Heart left ventricle (tissue), 16 donors: Measurements from ENCODE around the gene SSR4. TPM values are rescaled to one million over a fixed set of nuclear protein-coding genes. Genes with fewer than 3 reads are reported as not detected.

Source experiments
- ATAC-seq, 4 donors: fragments of 200-7000 bp; cut with Tn5 transposase; one replicate each; pipeline ENCODE4 v1.9.1; 2020 to 2022; ENCODE audit warnings: moderate library complexity in 4 of 4, mild to moderate bottlenecking in 3 of 4, moderate number of reproducible peaks in 1 of 4
- DNase-seq, 5 donors: peaks; one replicate each; pipeline ENCODE4 v3.0.0-alpha.2; 2020
- H3K27ac ChIP-seq, 12 donors: fragments of 200-600 bp; sonication (generic) in 4 of 12; one replicate each; pipeline versions ENCODE4 v1.5.0 to v1.8.0; 2016 to 2022; ENCODE audit warnings: mild to moderate bottlenecking in 2 of 12
- H3K27me3 ChIP-seq, 9 donors: fragments of 200-600 bp; sonication (generic) in 2 of 9; one replicate each; pipeline versions ENCODE4 v1.5.1 to v1.8.0; 2016 to 2022; ENCODE audit warnings: mild to moderate bottlenecking in 3 of 9
- H3K36me3 ChIP-seq, 9 donors: fragments of 200-600 bp; sonication (generic) in 2 of 9; one replicate each; pipeline versions ENCODE4 v1.5.0 to v1.8.0; 2018 to 2022; ENCODE audit warnings: mild to moderate bottlenecking in 2 of 9
- H3K4me1 ChIP-seq, 12 donors: fragments of 200-600 bp; sonication (generic) in 4 of 12; one replicate each; pipeline versions ENCODE4 v1.5.0 to v1.8.0; 2016 to 2022; ENCODE audit warnings: mild to moderate bottlenecking in 3 of 12
- H3K4me3 ChIP-seq, 12 donors: fragments of 200-600 bp; sonication (generic) in 4 of 12; one replicate each; pipeline versions ENCODE4 v1.5.0 to v1.8.0; 2017 to 2022; ENCODE audit warnings: mild to moderate bottlenecking in 9 of 12, moderate library complexity in 4 of 12
- H3K9me3 ChIP-seq, 12 donors: fragments of 200-600 bp; sonication (generic) in 4 of 12; one replicate each; pipeline versions ENCODE4 v1.5.0 to v1.8.0; 2016 to 2022; ENCODE audit warnings: mild to moderate bottlenecking in 1 of 12
- POLR2A ChIP-seq, 2 donors: fragments of 450-650 bp; IDR thresholded peaks; one replicate each; pipeline ENCODE4 v1.6.1; 2017; ENCODE audit warnings: antibody characterized with exemption in 2 of 2, mild to moderate bottlenecking in 2 of 2, moderate library complexity in 2 of 2
- WGBS, 4 donors: extraction: QIAGEN DNeasy Blood & Tissue Kit in 2 of 4; methylation state at CpG; one replicate each; pipeline versions ENCODE4 v1.1.5 to v1.1.7; 2013 to 2018; 5-methylcytosine and 5-hydroxymethylcytosine counted together
- intact Hi-C, 10 donors: fragments of 100-400 bp; cut with DNase I; formaldehyde crosslinking; loops; one replicate each; pipeline versions ENCODE4 v1.11.1 to v1.14.2; 2022
- polyA plus RNA-seq, 2 donors: library from polyadenylated mRNA; stranded (reverse); fragments of 200-250 nt; gene quantifications; one replicate each; pipeline ENCODE4 v1.2.3, GENCODE V29; 2013
- total RNA-seq, 9 donors: library from RNA; depleted of rRNA in 2 of 9; stranded (reverse); fragments of >200 nt in 2 of 9; fragmentation: NEBNext Ultra II Directional in 3 of 9; extraction: Animal tissue kit (Norgen Biotek cat#: 25700) in 3 of 9; gene quantifications; one replicate each; pipeline versions ENCODE4 v1.1.0 to v1.2.4, GENCODE V29; 2016 to 2023
- TF ChIP-seq, protein P1 (sequence below), 12 donors: fragments of 200-600 bp; sonication (generic) in 4 of 12; IDR thresholded peaks; one replicate each; pipeline versions ENCODE4 v1.5.0 to v1.8.0; 2018 to 2022; ENCODE audit warnings: antibody characterized with exemption in 12 of 12, mild to moderate bottlenecking in 5 of 12
- donor health status: ischemic (EF 13 %, LVEDD 7.1; RV severe dilation, severe dysfunction).
- donor health status: healthy with polysubstance abuse.
- donor health status: DM: no; HTN: yes; CAD: no.
- donor health status: DM: no; HTN: no; CAD: no.
- donor health status: ischemic (EF 25% LVEDD 6.9; RV normal size, moderate dysfunction).
- donor health status: ischemic (EF 25% LVEDD 5.7; RV mildly dilated, moderate dysfunction).
- donor health status: healthy.
- donor health status: DM: yes; HTN: yes; CAD: no.
- donor health status: ischemic (EF 35%, LVEDD 5.7; RV mildly dilated, moderate dysfunction).
- donor health status: nonischemic (EF 11% LVEDD 7.7; RV severe dilation, severe dysfunction).
- donor health status: DM: yes; HTN: yes; CAD: no.
- donor health status: PGD.
- donor health status: ischemic (EF 29% LVEDD 5.4; RV normal size, mild dysfunction).
- donor health status: nonischemic (EF 23%, LVEDD 6.1; RV moderate dilation, normal function).

Gene SSR4
- total and polyA plus RNA-seq, 11 donors: 119 to 307 (median 160) TPM

DNA sequence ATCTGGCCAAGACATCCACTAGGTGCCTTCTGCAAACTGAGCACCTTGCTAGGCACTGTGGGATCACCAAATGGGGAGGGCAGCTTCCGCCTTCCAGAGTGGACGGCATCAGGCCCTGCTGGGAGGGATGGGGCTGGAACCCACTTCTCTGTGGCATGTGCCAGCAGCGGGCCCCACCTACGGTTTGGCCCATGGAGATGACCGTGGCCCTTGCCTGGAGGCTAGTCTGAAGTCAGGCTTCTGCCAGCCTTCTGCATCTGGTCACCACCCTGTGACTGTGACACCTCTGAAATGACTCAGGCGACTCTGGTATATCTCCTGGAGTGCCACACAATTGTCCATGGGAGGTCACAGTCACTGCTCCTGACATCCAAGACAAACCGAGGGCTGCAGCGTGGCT is 7.2 kb downstream of the SSR4 start:
- TF ChIP-seq, protein P1, sequence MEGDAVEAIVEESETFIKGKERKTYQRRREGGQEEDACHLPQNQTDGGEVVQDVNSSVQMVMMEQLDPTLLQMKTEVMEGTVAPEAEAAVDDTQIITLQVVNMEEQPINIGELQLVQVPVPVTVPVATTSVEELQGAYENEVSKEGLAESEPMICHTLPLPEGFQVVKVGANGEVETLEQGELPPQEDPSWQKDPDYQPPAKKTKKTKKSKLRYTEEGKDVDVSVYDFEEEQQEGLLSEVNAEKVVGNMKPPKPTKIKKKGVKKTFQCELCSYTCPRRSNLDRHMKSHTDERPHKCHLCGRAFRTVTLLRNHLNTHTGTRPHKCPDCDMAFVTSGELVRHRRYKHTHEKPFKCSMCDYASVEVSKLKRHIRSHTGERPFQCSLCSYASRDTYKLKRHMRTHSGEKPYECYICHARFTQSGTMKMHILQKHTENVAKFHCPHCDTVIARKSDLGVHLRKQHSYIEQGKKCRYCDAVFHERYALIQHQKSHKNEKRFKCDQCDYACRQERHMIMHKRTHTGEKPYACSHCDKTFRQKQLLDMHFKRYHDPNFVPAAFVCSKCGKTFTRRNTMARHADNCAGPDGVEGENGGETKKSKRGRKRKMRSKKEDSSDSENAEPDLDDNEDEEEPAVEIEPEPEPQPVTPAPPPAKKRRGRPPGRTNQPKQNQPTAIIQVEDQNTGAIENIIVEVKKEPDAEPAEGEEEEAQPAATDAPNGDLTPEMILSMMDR (IDR thresholded peaks at IDR 0.05): no peak
- no peak for TF ChIP-seq POLR2A (IDR thresholded peaks at IDR 0.05)
- H3K36me3 ChIP-seq: peaks cover 0 to 24% (median 9%) of the 10 kb centered on the region in 9 donors
- no peaks in the 10 kb centered on the region for H3K4me1 ChIP-seq
- intact Hi-C loops: no loop called here
- no peak for DNase-seq
- WGBS, 4 donors: 91 to 95% (median 92%) methylated on average over 6 to 8 of the region's 8 CpGs
- H3K9me3 ChIP-seq: peaks cover 0 to 18% (median 0%) of the 10 kb centered on the region in 12 donors
- no peak overlapping the region for H3K27ac ChIP-seq
- H3K4me3 ChIP-seq: no peak overlapping the region
- H3K27me3 ChIP-seq: no peaks in the 10 kb centered on the region
- ATAC-seq: no peak

DNA sequence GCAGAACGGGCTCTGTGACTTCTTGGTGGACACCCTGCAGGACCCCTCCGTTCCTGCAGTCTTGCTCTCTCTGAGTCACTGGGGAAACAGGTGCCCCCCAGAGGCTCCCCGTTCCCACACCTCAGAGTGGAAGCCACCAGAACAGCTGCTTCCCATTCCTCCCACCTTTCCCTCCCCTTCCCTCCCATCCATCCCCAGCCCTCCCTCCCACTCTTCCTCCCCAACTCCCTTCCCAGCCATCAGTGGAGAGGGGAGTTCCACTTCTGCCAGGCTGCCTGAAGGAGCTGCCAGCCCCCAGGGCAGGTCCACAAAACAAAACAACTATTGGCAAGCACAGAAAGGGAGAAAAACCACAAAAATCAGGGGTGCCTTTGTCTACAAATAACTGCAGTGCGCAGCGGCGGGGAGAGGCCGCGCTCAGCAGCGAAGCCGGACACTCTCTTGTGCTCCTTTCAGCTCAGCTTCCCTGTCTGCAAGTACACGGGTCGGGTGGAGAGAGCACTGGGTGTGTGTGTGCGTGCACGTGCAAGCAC is 8.1 kb downstream of the SSR4 start:
- 73 to 84% (median 81%) methylated on average over 14 of the region's 14 CpGs for WGBS, 4 donors
- peaks cover 0 to 16% (median 9%) of the 10 kb centered on the region in 9 donors for H3K36me3 ChIP-seq
- no peaks in the 10 kb centered on the region for H3K4me1 ChIP-seq
- H3K4me3 ChIP-seq: no peak overlapping the region
- H3K27ac ChIP-seq: no peak overlapping the region
- peaks cover 0 to 18% (median 0%) of the 10 kb centered on the region in 12 donors for H3K9me3 ChIP-seq
- H3K27me3 ChIP-seq: no peaks in the 10 kb centered on the region
- no peak for ATAC-seq
- TF ChIP-seq, protein P1 (IDR thresholded peaks at IDR 0.05): no peak
- no peak for TF ChIP-seq POLR2A (IDR thresholded peaks at IDR 0.05)
- intact Hi-C loops: no loop called here
- DNase-seq: no peak

DNA sequence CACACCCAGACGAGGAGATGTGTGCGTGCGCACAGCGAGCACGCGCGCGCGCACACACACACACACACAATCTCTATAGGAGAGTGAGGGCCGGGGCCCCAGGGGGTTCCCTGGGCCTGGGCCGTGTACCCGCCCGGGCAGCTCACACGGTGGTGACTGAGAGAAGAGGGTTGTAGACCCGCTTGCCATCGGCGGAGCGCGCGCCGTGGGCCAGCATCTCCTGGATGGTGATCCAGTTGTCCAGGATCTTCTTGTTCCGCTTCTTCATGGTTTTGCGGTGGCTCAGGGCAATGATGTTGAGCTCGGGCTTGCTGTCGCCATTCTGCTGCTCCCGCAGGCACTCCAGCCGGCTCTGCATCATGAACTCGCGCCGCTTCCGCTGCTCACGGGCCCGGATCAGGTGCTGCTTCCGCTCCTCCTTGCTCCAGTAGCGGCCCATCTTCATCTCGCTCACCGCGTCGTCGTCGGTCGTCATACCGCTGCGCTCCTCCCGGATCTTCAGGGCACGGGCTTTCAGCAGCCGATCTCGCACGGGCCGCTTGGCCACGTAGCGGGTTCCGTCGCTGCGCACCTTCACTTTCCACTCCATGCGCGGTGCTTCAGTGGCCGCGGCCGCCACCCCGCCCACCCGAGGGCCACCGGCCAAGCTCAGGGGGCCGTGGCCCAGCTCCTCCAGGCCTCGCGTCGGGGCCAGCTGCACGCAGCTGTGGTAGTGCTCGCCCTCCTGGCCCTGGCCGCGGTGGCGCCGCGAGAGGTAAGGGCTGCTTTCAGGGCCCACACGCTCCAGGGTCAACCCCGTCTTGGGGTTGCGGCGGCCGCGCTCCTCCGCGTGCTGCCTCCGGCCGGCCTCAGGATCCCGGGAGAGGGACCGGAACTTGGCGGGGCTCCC is 9.0 kb downstream of the SSR4 start:
- no peak overlapping the region for H3K4me3 ChIP-seq
- peaks cover 0 to 9% (median 3%) of the 10 kb centered on the region in 9 donors for H3K36me3 ChIP-seq
- 94 to 97% (median 95%) methylated on average over 71 to 87 of the region's 87 CpGs for WGBS, 4 donors
- TF ChIP-seq POLR2A (IDR thresholded peaks at IDR 0.05): no peak
- TF ChIP-seq, protein P1 (IDR thresholded peaks at IDR 0.05): no peak
- DNase-seq (no peak), ATAC-seq (no peak)
- no peaks in the 10 kb centered on the region for H3K4me1 ChIP-seq
- H3K27me3 ChIP-seq: no peaks in the 10 kb centered on the region
- peaks cover 0 to 11% (median 0%) of the 10 kb centered on the region in 12 donors for H3K9me3 ChIP-seq
- H3K27ac ChIP-seq: no peak overlapping the region
- intact Hi-C loops: no loop called here

DNA sequence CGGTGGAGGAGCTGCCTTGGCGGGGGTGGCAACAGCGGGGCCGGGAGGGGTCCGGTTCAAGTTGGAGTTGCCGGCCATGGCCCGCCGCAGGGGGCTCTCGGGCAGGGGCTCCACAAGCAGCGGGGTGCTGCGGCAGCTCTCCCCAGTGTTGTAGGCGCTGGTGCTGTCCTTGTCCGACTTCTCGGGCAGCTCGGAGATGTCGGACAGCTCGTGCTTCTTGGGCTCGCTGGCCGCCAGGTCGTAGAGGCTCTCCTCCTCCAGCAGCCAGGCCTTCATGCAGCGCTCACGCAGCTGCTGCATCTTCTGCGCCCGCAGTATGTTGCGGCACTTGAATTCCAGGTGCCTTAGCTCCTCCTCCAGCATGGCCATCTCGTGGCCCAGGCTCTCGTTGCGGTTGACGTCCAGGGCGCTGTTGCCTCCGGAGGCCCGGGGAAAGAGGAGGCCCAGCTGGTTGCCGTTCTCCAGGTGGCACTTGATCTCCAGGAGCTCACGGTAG is 9.7 kb downstream of the SSR4 start:
- no peaks in the 10 kb centered on the region for H3K27me3 ChIP-seq
- TF ChIP-seq POLR2A (IDR thresholded peaks at IDR 0.05): no peak
- TF ChIP-seq, protein P1 (IDR thresholded peaks at IDR 0.05): no peak
- H3K4me1 ChIP-seq: no peaks in the 10 kb centered on the region
- no peak overlapping the region for H3K4me3 ChIP-seq
- ATAC-seq (no peak), DNase-seq (no peak)
- H3K9me3 ChIP-seq: peaks cover 0 to 8% (median 0%) of the 10 kb centered on the region in 12 donors
- intact Hi-C loops: no loop called here
- 93 to 97% (median 94%) methylated on average over 14 to 34 of the region's 34 CpGs for WGBS, 4 donors
- H3K27ac ChIP-seq: no peak overlapping the region
- peaks cover 0 to 3% (median 0%) of the 10 kb centered on the region in 9 donors for H3K36me3 ChIP-seq
